GM12878 (cell line): ENCODE data around the gene DPM1. TPM values are rescaled to one million over a fixed set of nuclear protein-coding genes. Genes with fewer than 3 reads are reported as not detected.

Experiments
- ATAC-seq: fragments of 200-7000 bp; cut with Tn5 transposase; 3 replicates; pipeline ENCODE4 v1.9.1; 2020; ENCODE audit warnings: mild to moderate bottlenecking, moderate library complexity
- BruUV-seq: library from RNA; stranded (reverse); fragments of 400-500 nt; replicated peaks from 2 replicates; lab custom pipeline; 2021; lab: Mats Ljungman, UMichigan
- CTCF ChIA-PET: fragments of 300-600 bp; sonication (Branson Sonifier 250); formaldehyde crosslinking; extraction: SDS; loops from one replicate; lab custom pipeline; 2021; ENCODE audit warnings: inconsistent platforms; lab: Yijun Ruan, JAX
- POLR2A ChIA-PET: fragments of 350-600 bp; formaldehyde crosslinking; extraction: SDS; loops from one replicate; lab custom pipeline; 2021; ENCODE audit warnings: inconsistent platforms; lab: Charles Lee
- RAD21 ChIA-PET: fragments of 300-600 bp; sonication (Branson Sonifier 250); formaldehyde crosslinking; loops from one replicate; lab custom pipeline; 2023; ENCODE audit warnings: antibody characterized with exemption; ENCODE audit not compliant: unreplicated experiment; lab: Charles Lee
- SMC1A ChIA-PET: fragments of 300-600 bp; sonication (Branson Sonifier 250); formaldehyde crosslinking; loops from one replicate; lab custom pipeline; 2023; ENCODE audit not compliant: unreplicated experiment, uncharacterized antibody; lab: Charles Lee
- DNase-seq: peaks from one replicate; pipeline ENCODE4 v3.0.0-alpha.2; 2011; ENCODE audit warnings: low read depth, low spot score
- FAIRE-seq: peaks from 3 replicates; lab custom pipeline; 2011; peaks lifted over from hg19 to GRCh38; lab: Jason Lieb, UNC
- H2AFZ ChIP-seq: 2 replicates; pipeline ENCODE4 v1.6.0; 2011; ENCODE audit warnings: low read depth, low read length, control low read depth; ENCODE audit not compliant: control insufficient read depth
- H3K27ac ChIP-seq: 2 replicates; pipeline ENCODE4 v1.5.1; 2011; ENCODE audit warnings: control low read depth; ENCODE audit not compliant: control insufficient read depth, insufficient read depth
- H3K27me3 ChIP-seq, 2 experiments: replicated peaks in 1 of 2; 2 replicates each; pipeline versions ENCODE4 v1.6.0 to v1.6.1; 2011; ENCODE audit warnings: low read length in 1 of 2; ENCODE audit not compliant: control insufficient read depth in 2 of 2, insufficient read depth in 2 of 2
- H3K36me3 ChIP-seq, 2 experiments: 2 replicates each; pipeline ENCODE4 v1.5.1; 2011; ENCODE audit warnings: low read length in 1 of 2; ENCODE audit not compliant: control insufficient read depth in 2 of 2, insufficient read depth in 2 of 2
- H3K4me1 ChIP-seq: 2 replicates; pipeline ENCODE4 v1.6.1; 2011; ENCODE audit warnings: mild to moderate bottlenecking, low read length, moderate library complexity, mixed read lengths; ENCODE audit not compliant: control insufficient read depth, insufficient read depth
- H3K4me2 ChIP-seq: 2 replicates; pipeline ENCODE4 v1.6.0; 2011; ENCODE audit warnings: control low read depth; ENCODE audit not compliant: control insufficient read depth, insufficient read depth
- H3K4me3 ChIP-seq: fragments of 200-600 bp; sonication (generic); 2 replicates; pipeline ENCODE4 v1.5.1; 2016
- H3K79me2 ChIP-seq: 2 replicates; pipeline ENCODE4 v1.6.0; 2011; ENCODE audit warnings: low read length; ENCODE audit not compliant: control insufficient read depth, insufficient read depth
- H3K9ac ChIP-seq: 2 replicates; pipeline ENCODE4 v1.8.0; 2011; ENCODE audit warnings: low read length, control low read depth, mixed read lengths; ENCODE audit not compliant: control insufficient read depth, insufficient read depth
- H3K9me3 ChIP-seq: replicated peaks from 3 replicates; pipeline ENCODE4 v1.5.1; 2011; ENCODE audit warnings: mild to moderate bottlenecking, low read length; ENCODE audit not compliant: control insufficient read depth, insufficient read depth
- H4K20me1 ChIP-seq: 2 replicates; pipeline ENCODE4 v1.6.0; 2011; ENCODE audit not compliant: control insufficient read depth, insufficient read depth
- CHD2 ChIP-seq: IDR thresholded peaks from 2 replicates; pipeline ENCODE4 v1.6.1; 2011; ENCODE audit warnings: low read depth, low read length, improper control_type of control experiment, borderline replicate concordance
- EED ChIP-seq: sonication (generic); IDR thresholded peaks from 2 replicates; pipeline ENCODE4 v1.6.1; 2016; ENCODE audit warnings: antibody characterized with exemption, low read depth
- LARP7 ChIP-seq: fragments of 450-650 bp; IDR thresholded peaks from 2 replicates; pipeline ENCODE4 v1.6.1; 2017; ENCODE audit warnings: mild to moderate bottlenecking
- MTA2 ChIP-seq: fragments of 450-650 bp; IDR thresholded peaks from 2 replicates; pipeline ENCODE4 v1.6.1; 2016; ENCODE audit warnings: low read depth, mild to moderate bottlenecking, moderate library complexity
- NFYB ChIP-seq: IDR thresholded peaks from 2 replicates; pipeline ENCODE4 v1.6.1; 2011; ENCODE audit warnings: low read depth, mild to moderate bottlenecking, low read length, improper control_type of control experiment, moderate library complexity; ENCODE audit not compliant: insufficient read depth
- NR2C1 ChIP-seq: fragments of 450-650 bp; IDR thresholded peaks from 2 replicates; pipeline ENCODE4 v1.6.1; 2017; ENCODE audit warnings: antibody characterized with exemption, mild to moderate bottlenecking, moderate library complexity
- POLR2AphosphoS5 ChIP-seq: IDR thresholded peaks from 2 replicates; pipeline ENCODE4 v1.6.1; 2011; ENCODE audit warnings: mild to moderate bottlenecking, low read length, inconsistent platforms
- RELA ChIP-seq: fragments of 450-650 bp; IDR thresholded peaks from 2 replicates; pipeline ENCODE4 v1.8.0; 2014; ENCODE audit warnings: borderline replicate concordance; ENCODE audit not compliant: partially characterized antibody
- WGBS: methylation state at CpG from one replicate; pipeline ENCODE4 v1.1.6; 2016; ENCODE audit warnings: low lambda C conversion rate; ENCODE audit not compliant: insufficient replicate concordance, insufficient coverage; ENCODE audit errors: missing lambda C conversion rate; 5-methylcytosine and 5-hydroxymethylcytosine counted together
- in situ Hi-C: fragments of 300-500 bp; cut with MboI; formaldehyde crosslinking; loops from 9 replicates; pipeline ENCODE4 v1.14.3; 2018; ENCODE audit warnings: mixed read lengths
- intact Hi-C: fragments of 100-400 bp; cut with micrococcal nuclease; formaldehyde crosslinking; loops from one replicate; pipeline ENCODE4 v1.14.2; 2022; ENCODE audit not compliant: unreplicated experiment
- polyA plus RNA-seq, 11 experiments: library from polyadenylated mRNA; depleted of rRNA in 4 of 11; unstranded in 6 of 11; stranded (reverse) in 5 of 11; fragments of >200 nt; fragmentation: Nextera tagmentation in 4 of 11; fragmentation: Illumina TruSeq in 1 of 11; extraction: Ambion mirVana in 4 of 11; extraction: Trizol in 1 of 11; gene quantifications; 1 replicate in 1 of 11; 2 replicates in 10 of 11; pipeline versions ENCODE4 v1.2.1 to v1.2.3, GENCODE V29; 2011 to 2016; ENCODE audit warnings: inconsistent platforms in 2 of 11, missing spikeins in 2 of 11, low read depth in 1 of 11
- total RNA-seq, 4 experiments: library from RNA; depleted of rRNA in 3 of 4; stranded (reverse); fragments of >200 nt in 3 of 4; fragmentation: Illumina TruSeq in 1 of 4; extraction: Trizol in 1 of 4; gene quantifications; 2 replicates each; pipeline versions ENCODE4 v1.2.1 to v1.2.3, GENCODE V29; 2013 to 2021
- TF ChIP-seq, protein P1 (sequence below): fragments of 450-650 bp; formaldehyde crosslinking; IDR thresholded peaks from 2 replicates; pipeline ENCODE4 v1.4.0; 2020; ENCODE audit warnings: mild to moderate bottlenecking, moderate library complexity
- TF ChIP-seq, protein P2 (sequence below): IDR thresholded peaks from 2 replicates; pipeline ENCODE4 v1.6.1; 2012; ENCODE audit warnings: low read length, inconsistent platforms
- TF ChIP-seq, protein P3 (sequence below): fragments of 450-650 bp; IDR thresholded peaks from 2 replicates; pipeline ENCODE4 v1.6.1; 2017; ENCODE audit warnings: low read depth, mild to moderate bottlenecking, moderate library complexity

DPM1 gene
- total and polyA plus RNA-seq, 10 of the 15 experiments (the other 5 are each of a cell fraction or from before 2014, with no cell fraction given), result 53.3 to 167 (median 108) TPM

DNA sequence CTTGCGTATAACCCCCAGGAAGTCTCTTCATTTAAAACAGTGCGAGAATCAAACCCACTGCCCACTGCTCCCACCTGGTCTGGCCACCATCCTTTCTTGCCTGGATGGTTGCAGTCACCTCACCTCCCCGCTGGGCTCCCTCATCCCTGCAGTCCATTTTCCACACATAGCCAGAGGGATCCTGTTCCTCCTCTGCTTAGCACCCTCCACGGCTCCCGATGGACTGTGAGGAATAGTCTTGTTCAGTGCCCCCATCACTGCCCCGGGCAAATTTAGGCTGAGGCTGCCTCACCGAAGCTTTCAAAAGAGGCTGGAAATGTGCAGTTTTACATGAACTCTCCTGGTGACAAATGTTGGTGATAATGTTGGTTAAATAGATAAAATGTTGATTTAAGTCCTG, 46.9 kb upstream of the DPM1 start:
- ChIA-PET RAD21 (no interaction called here), CTCF (no interaction called here), POLR2A (no interaction called here), SMC1A (no interaction called here)
- Histone ChIP-seq H3K4me2 (no peak overlapping the region), H3K9ac (no peak overlapping the region), H2AFZ (no peak overlapping the region), H3K9me3 (no peaks in the 10 kb centered on the region), H3K27me3 (peaks cover 0 to 2% of the 10 kb centered on the region in 2 experiments; a peak in 2 of 4 replicates), H3K79me2 (no peaks in the 10 kb centered on the region), H4K20me1 (no peaks in the 10 kb centered on the region), H3K4me1 (no peaks in the 10 kb centered on the region), H3K4me3 (no peak overlapping the region), H3K27ac (no peak overlapping the region), H3K36me3 (no peaks in the 10 kb centered on the region)
- in situ Hi-C loops (no loop called here), intact Hi-C loops (no loop called here)
- TF ChIP-seq EED (no peak), NFYB (no peak), NR2C1 (no peak), CHD2 (no peak), RELA (no peak), POLR2AphosphoS5 (no peak), LARP7 (no peak), MTA2 (no peak)
- TF ChIP-seq, protein P1, sequence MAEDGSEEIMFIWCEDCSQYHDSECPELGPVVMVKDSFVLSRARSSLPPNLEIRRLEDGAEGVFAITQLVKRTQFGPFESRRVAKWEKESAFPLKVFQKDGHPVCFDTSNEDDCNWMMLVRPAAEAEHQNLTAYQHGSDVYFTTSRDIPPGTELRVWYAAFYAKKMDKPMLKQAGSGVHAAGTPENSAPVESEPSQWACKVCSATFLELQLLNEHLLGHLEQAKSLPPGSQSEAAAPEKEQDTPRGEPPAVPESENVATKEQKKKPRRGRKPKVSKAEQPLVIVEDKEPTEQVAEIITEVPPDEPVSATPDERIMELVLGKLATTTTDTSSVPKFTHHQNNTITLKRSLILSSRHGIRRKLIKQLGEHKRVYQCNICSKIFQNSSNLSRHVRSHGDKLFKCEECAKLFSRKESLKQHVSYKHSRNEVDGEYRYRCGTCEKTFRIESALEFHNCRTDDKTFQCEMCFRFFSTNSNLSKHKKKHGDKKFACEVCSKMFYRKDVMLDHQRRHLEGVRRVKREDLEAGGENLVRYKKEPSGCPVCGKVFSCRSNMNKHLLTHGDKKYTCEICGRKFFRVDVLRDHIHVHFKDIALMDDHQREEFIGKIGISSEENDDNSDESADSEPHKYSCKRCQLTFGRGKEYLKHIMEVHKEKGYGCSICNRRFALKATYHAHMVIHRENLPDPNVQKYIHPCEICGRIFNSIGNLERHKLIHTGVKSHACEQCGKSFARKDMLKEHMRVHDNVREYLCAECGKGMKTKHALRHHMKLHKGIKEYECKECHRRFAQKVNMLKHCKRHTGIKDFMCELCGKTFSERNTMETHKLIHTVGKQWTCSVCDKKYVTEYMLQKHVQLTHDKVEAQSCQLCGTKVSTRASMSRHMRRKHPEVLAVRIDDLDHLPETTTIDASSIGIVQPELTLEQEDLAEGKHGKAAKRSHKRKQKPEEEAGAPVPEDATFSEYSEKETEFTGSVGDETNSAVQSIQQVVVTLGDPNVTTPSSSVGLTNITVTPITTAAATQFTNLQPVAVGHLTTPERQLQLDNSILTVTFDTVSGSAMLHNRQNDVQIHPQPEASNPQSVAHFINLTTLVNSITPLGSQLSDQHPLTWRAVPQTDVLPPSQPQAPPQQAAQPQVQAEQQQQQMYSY (CRISPR knock-in tag), result no peak
- TF ChIP-seq, protein P2, sequence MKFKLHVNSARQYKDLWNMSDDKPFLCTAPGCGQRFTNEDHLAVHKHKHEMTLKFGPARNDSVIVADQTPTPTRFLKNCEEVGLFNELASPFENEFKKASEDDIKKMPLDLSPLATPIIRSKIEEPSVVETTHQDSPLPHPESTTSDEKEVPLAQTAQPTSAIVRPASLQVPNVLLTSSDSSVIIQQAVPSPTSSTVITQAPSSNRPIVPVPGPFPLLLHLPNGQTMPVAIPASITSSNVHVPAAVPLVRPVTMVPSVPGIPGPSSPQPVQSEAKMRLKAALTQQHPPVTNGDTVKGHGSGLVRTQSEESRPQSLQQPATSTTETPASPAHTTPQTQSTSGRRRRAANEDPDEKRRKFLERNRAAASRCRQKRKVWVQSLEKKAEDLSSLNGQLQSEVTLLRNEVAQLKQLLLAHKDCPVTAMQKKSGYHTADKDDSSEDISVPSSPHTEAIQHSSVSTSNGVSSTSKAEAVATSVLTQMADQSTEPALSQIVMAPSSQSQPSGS, result no peak
- TF ChIP-seq, protein P3, sequence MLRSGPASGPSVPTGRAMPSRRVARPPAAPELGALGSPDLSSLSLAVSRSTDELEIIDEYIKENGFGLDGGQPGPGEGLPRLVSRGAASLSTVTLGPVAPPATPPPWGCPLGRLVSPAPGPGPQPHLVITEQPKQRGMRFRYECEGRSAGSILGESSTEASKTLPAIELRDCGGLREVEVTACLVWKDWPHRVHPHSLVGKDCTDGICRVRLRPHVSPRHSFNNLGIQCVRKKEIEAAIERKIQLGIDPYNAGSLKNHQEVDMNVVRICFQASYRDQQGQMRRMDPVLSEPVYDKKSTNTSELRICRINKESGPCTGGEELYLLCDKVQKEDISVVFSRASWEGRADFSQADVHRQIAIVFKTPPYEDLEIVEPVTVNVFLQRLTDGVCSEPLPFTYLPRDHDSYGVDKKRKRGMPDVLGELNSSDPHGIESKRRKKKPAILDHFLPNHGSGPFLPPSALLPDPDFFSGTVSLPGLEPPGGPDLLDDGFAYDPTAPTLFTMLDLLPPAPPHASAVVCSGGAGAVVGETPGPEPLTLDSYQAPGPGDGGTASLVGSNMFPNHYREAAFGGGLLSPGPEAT, result no peak
- 36% methylated on average over 7 of the region's 7 CpGs for WGBS
- no TSS peak for BruUV-seq
- ATAC-seq (no peak), FAIRE-seq (no peak), DNase-seq (no peak)
